Neural crest cell (in vitro differentiated cells): ENCODE data around the gene DIS3L2. TPM values are rescaled to one million over a fixed set of nuclear protein-coding genes. Genes with fewer than 3 reads are reported as not detected.

Source experiments
- DNase-seq: peaks from one replicate; pipeline ENCODE4 v3.0.0; 2021; ENCODE audit warnings: low read depth, mixed read lengths, low spot score
- H3K27ac Mint-ChIP-seq: one replicate; pipeline ENCODE4 v1.8.0; 2021; ENCODE audit warnings: mild to moderate bottlenecking, mixed read lengths; ENCODE audit not compliant: unreplicated experiment
- H3K27me3 Mint-ChIP-seq: 2 replicates; pipeline ENCODE4 v1.8.0; 2021; ENCODE audit warnings: low read depth, mild to moderate bottlenecking, mixed read lengths
- H3K36me3 Mint-ChIP-seq: 2 replicates; pipeline ENCODE4 v1.8.0; 2021; ENCODE audit warnings: low read depth, mild to moderate bottlenecking, mixed read lengths
- H3K4me1 Mint-ChIP-seq: 2 replicates; pipeline ENCODE4 v1.8.0; 2021; ENCODE audit warnings: mixed read lengths
- H3K4me3 Mint-ChIP-seq: one replicate; pipeline ENCODE4 v1.8.0; 2021; ENCODE audit warnings: mild to moderate bottlenecking, mixed read lengths
- H3K9me3 Mint-ChIP-seq: 2 replicates; pipeline ENCODE4 v1.8.0; 2021; ENCODE audit warnings: mixed read lengths
- CTCF ChIP-seq: fragments of 200-600 bp; sonication (generic); conservative IDR thresholded peaks from 2 replicates; pipeline ENCODE4 v1.5.0; 2021; ENCODE audit warnings: antibody characterized with exemption, mild to moderate bottlenecking
- total RNA-seq: library from RNA; stranded (reverse); gene quantifications from 2 replicates; pipeline ENCODE4 v1.2.1, GENCODE V29; 2021

DIS3L2 gene
- total RNA-seq, 1 donor from 2014 or later, result 51.9 TPM

GRCh38 chr2:232139786-232140562 lies 178.5 kb downstream of the DIS3L2 start:
- Mint-ChIP-seq H3K4me1 (no peaks in the 10 kb centered on the region), H3K27ac (no peak overlapping the region), H3K27me3 (no peaks in the 10 kb centered on the region), H3K4me3 (no peak overlapping the region), H3K36me3 (peaks cover 6% of the 10 kb centered on the region), H3K9me3 (no peaks in the 10 kb centered on the region)
- no peak for TF ChIP-seq CTCF
- DNase-seq, result no peak

GRCh38 chr2:232141591-232141990 lies 180.1 kb downstream of the DIS3L2 start:
- TF ChIP-seq CTCF, result no peak
- Mint-ChIP-seq H3K4me3 (no peak overlapping the region), H3K9me3 (no peaks in the 10 kb centered on the region), H3K27me3 (no peaks in the 10 kb centered on the region), H3K27ac (no peak overlapping the region), H3K4me1 (no peaks in the 10 kb centered on the region), H3K36me3 (peaks cover 11% of the 10 kb centered on the region)
- DNase-seq, result no peak

GRCh38 chr2:232142049-232142448 lies 180.5 kb downstream of the DIS3L2 start:
- Mint-ChIP-seq H3K9me3 (no peaks in the 10 kb centered on the region), H3K4me3 (no peak overlapping the region), H3K27me3 (no peaks in the 10 kb centered on the region), H3K27ac (no peak overlapping the region), H3K36me3 (peaks cover 11% of the 10 kb centered on the region), H3K4me1 (no peaks in the 10 kb centered on the region)
- DNase-seq, result peak; percentile 12
- TF ChIP-seq CTCF, result peak; percentile 76

- Mint-ChIP-seq H3K27ac (no peak overlapping the region), H3K4me3 (no peak overlapping the region), H3K27me3 (no peaks in the 10 kb centered on the region), H3K9me3 (no peaks in the 10 kb centered on the region), H3K36me3 (peaks cover 13% of the 10 kb centered on the region), H3K4me1 (no peaks in the 10 kb centered on the region)
- no peak for TF ChIP-seq CTCF
- no peak for DNase-seq
Measured at GRCh38 chr2:232142502-232142901, 181.0 kb downstream of the DIS3L2 start.

- no peak for TF ChIP-seq CTCF
- H3K4me1 Mint-ChIP-seq, result no peaks in the 10 kb centered on the region
- peaks cover 12% of the 10 kb centered on the region for H3K36me3 Mint-ChIP-seq
- no peak overlapping the region for H3K27ac Mint-ChIP-seq
- no peak overlapping the region for H3K4me3 Mint-ChIP-seq
- no peak for DNase-seq
- no peaks in the 10 kb centered on the region for H3K9me3 Mint-ChIP-seq
- H3K27me3 Mint-ChIP-seq, result no peaks in the 10 kb centered on the region
Measured at GRCh38 chr2:232146294-232146693, 184.8 kb downstream of the DIS3L2 start.
